Neural cell (in vitro differentiated cells): ENCODE results near the gene CBX8.

Experiments used
- EP300 ChIP-seq: fragments of 450-650 bp; conservative IDR thresholded peaks from 2 replicates; pipeline ENCODE4 v1.6.1; 2014; ENCODE audit warnings: antibody characterized with exemption, mild to moderate bottlenecking, moderate library complexity; ENCODE audit not compliant: poor library complexity, severe bottlenecking
- EZH2 ChIP-seq: fragments of 200-600, 300-800 bp; shearing (Covaris generic), sonication (generic); IDR thresholded peaks from 2 replicates; pipeline ENCODE4 v1.6.1; 2014; ENCODE audit warnings: antibody characterized with exemption, low read length, borderline replicate concordance, mild to moderate bottlenecking; ENCODE audit not compliant: insufficient read depth, poor library complexity, severe bottlenecking
- MXI1 ChIP-seq: fragments of 450-650 bp; conservative IDR thresholded peaks from 2 replicates; pipeline ENCODE4 v1.6.1; 2014; ENCODE audit warnings: antibody characterized with exemption, mild to moderate bottlenecking; ENCODE audit not compliant: poor library complexity, severe bottlenecking
- POLR2AphosphoS5 ChIP-seq: IDR thresholded peaks from 2 replicates; pipeline ENCODE4 v1.6.1; 2012
- RAD21 ChIP-seq: fragments of 450-650 bp; conservative IDR thresholded peaks from 2 replicates; pipeline ENCODE4 v1.6.1; 2014; ENCODE audit warnings: antibody characterized with exemption, mild to moderate bottlenecking, moderate library complexity
- SMC3 ChIP-seq: fragments of 450-650 bp; conservative IDR thresholded peaks from 2 replicates; pipeline ENCODE4 v1.6.1; 2014; ENCODE audit warnings: antibody characterized with exemption, mild to moderate bottlenecking, moderate library complexity; ENCODE audit not compliant: poor library complexity
- TAF1 ChIP-seq: IDR thresholded peaks from 2 replicates; pipeline ENCODE4 v1.6.1; 2012; ENCODE audit warnings: low read depth
- TF ChIP-seq, protein P1 (sequence below): fragments of 450-650 bp; IDR thresholded peaks from 2 replicates; pipeline ENCODE4 v1.5.1; 2014; ENCODE audit warnings: antibody characterized with exemption, mild to moderate bottlenecking, moderate library complexity; ENCODE audit not compliant: poor library complexity, severe bottlenecking
- TF ChIP-seq, protein P2 (sequence below): IDR thresholded peaks from 2 replicates; pipeline ENCODE4 v1.6.1; 2012; ENCODE audit warnings: borderline replicate concordance

DNA sequence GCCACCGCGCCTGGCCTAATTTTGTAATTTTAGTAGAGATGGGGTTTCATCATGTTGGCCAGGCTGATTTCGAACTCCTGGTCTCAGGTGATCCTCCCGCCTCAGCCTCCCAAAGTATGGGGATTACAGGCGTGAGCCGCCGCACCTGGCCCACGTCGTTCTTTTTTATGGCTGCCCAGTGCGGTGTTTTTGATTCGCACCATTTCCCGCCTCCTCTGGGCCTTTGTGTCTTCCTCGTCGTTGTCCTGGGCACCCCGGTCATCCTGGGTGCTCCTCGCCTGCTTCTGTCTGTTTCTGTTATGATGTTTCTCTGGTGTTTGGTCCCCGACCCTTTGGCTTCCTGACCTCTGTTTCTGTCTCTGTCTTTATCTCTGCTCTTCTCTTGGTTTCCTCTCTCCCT is 27.4 kb upstream of the CBX8 start:
- TF ChIP-seq POLR2AphosphoS5, result no peak
- TF ChIP-seq, protein P1, sequence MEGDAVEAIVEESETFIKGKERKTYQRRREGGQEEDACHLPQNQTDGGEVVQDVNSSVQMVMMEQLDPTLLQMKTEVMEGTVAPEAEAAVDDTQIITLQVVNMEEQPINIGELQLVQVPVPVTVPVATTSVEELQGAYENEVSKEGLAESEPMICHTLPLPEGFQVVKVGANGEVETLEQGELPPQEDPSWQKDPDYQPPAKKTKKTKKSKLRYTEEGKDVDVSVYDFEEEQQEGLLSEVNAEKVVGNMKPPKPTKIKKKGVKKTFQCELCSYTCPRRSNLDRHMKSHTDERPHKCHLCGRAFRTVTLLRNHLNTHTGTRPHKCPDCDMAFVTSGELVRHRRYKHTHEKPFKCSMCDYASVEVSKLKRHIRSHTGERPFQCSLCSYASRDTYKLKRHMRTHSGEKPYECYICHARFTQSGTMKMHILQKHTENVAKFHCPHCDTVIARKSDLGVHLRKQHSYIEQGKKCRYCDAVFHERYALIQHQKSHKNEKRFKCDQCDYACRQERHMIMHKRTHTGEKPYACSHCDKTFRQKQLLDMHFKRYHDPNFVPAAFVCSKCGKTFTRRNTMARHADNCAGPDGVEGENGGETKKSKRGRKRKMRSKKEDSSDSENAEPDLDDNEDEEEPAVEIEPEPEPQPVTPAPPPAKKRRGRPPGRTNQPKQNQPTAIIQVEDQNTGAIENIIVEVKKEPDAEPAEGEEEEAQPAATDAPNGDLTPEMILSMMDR, result no peak
- no peak for TF ChIP-seq EP300
- TF ChIP-seq EZH2, result no peak
- no peak for TF ChIP-seq TAF1
- no peak for TF ChIP-seq SMC3
- TF ChIP-seq, protein P2, sequence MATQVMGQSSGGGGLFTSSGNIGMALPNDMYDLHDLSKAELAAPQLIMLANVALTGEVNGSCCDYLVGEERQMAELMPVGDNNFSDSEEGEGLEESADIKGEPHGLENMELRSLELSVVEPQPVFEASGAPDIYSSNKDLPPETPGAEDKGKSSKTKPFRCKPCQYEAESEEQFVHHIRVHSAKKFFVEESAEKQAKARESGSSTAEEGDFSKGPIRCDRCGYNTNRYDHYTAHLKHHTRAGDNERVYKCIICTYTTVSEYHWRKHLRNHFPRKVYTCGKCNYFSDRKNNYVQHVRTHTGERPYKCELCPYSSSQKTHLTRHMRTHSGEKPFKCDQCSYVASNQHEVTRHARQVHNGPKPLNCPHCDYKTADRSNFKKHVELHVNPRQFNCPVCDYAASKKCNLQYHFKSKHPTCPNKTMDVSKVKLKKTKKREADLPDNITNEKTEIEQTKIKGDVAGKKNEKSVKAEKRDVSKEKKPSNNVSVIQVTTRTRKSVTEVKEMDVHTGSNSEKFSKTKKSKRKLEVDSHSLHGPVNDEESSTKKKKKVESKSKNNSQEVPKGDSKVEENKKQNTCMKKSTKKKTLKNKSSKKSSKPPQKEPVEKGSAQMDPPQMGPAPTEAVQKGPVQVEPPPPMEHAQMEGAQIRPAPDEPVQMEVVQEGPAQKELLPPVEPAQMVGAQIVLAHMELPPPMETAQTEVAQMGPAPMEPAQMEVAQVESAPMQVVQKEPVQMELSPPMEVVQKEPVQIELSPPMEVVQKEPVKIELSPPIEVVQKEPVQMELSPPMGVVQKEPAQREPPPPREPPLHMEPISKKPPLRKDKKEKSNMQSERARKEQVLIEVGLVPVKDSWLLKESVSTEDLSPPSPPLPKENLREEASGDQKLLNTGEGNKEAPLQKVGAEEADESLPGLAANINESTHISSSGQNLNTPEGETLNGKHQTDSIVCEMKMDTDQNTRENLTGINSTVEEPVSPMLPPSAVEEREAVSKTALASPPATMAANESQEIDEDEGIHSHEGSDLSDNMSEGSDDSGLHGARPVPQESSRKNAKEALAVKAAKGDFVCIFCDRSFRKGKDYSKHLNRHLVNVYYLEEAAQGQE, result no peak
- no peak for TF ChIP-seq RAD21
- no peak for TF ChIP-seq MXI1
